SU-DHL-6 (cell line): ENCODE measurements around the gene IL4R.

Experiments
- CTCF ChIP-seq: fragments of 200-600 bp; sonication (generic); IDR thresholded peaks from one replicate; pipeline ENCODE4 v1.5.1; 2017; ENCODE audit warnings: antibody characterized with exemption, mild to moderate bottlenecking, low read length, moderate library complexity; ENCODE audit not compliant: insufficient read depth, poor library complexity, severe bottlenecking
- EZH2phosphoT487 ChIP-seq: fragments of 200-600 bp; sonication (generic), shearing (Covaris generic); conservative IDR thresholded peaks from 2 replicates; pipeline ENCODE4 v1.6.1; 2018; ENCODE audit warnings: mild to moderate bottlenecking, antibody characterized with exemption, low read length, moderate library complexity, mixed read lengths

- no peak for TF ChIP-seq CTCF
- no peak for TF ChIP-seq EZH2phosphoT487
Measured at GRCh38 chr16:27264151-27264550, 49.6 kb upstream of the IL4R start.
